GM19351 (cell line): ENCODE measurements around the gene ZSCAN29.
A peak's percentile ranks its signal among the peaks of the same experiment; 100 is the strongest.
"Not testable (repeated sequence)": the region's sequence is repeated elsewhere in the genome, so short reads cannot be mapped to it uniquely, and the experiment has no call there.

ENCODE experiments used
- ATAC-seq: cut with Tn5 transposase; IDR thresholded peaks from one replicate; pipeline ENCODE4 v1.9.1; 2021; ENCODE audit warnings: mild to moderate bottlenecking, moderate library complexity; ENCODE audit not compliant: unreplicated experiment

ZSCAN29 gene

DNA sequence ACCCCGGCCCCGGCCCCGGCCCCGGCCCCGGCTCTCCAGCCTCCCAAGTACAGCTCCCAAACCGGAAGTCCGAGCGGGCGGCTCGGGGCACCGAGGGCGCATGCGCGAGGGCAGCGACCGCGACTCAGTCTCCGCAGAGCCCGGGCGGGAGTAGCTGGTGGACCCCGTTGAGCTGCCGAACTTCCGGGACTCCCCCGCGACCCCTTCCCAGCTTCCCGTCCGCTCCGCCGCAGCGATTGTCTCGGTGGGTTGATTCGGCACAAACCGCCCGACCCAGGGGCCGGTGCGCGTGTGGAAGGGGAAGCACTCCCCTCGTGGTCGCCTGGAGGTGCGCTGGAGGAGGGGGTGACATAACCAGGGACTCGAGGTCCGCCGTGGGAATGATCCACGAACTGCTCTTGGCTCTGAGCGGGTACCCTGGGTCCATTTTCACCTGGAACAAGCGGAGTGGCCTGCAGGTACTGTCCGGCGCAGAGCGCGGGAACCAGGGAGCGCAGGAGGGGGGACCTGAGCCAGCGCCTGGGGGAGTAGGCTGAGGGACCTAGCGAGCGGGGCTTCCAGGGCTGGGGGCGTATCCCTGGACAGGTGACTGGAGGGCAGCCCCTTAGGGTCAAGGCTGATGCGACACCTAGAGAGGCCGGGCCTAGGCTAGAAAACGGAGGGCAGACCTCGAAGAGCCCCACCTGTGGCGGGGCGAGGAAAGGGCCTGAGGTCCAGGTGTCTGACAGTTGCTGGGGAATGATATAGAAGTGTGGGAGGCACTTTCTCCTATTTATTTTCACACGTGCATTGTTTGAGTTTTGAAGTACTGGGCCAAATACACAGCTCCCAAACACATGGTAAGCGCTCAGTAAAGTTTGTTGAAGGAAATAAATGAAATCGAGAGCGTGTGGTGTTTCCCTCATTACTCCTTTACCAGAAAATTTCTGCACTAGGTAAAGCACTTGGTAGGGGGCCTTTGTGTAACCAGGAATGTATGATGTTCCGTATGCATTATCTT, at the start of gene ZSCAN29, which contains the start of gene TUBGCP4:
TSS of gene ZSCAN29 (minus strand) at position 69 of the 1,000 bp plus-strand sequence. CDS start 1,130 bp downstream, outside the sequence.
TSS of gene TUBGCP4 (plus strand) at position 127 of the 1,000 bp plus-strand sequence. CDS start at position 381, 254 bp downstream.
- ATAC-seq: peak; percentile 71

DNA sequence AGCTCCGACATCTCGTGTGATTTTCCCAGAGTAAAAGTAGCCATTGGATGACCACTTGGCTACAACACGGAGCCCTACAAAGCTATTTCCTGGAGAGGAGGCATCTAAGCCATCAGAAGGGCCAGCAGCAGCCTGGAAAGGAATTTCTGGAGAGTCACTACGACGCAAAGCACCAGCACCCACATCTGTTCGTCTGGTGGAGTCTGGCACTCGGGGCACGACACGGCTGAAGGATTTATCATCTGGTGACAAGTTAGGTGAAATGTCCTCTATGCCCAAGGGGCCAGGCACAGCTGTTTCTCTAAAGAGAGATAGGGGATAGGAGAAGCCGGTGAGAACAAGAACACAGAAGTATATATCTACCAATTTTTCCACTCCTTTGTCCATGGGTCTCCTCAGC, 49.6 kb upstream of the ZSCAN29 start:
- ATAC-seq: no peak

DNA sequence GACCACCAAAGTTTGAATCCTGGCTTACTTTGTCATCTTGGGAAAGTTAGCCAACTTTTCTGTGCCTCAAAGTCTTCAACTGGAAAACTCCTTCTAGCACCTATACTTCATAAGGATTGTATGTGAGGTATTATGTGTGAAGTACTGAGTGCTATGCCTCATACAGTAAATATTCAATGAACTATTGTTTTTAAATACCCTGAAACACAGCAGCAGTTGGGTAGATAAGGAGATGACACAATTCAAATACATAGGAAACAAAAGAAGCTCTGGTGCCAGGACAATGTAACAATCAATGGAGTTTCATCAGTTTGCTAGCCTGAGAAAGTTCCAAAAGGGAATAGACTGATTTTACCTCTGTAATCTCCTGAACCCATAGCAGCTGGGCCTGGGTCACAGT, 43.4 kb upstream of the ZSCAN29 start:
- no peak for ATAC-seq

DNA sequence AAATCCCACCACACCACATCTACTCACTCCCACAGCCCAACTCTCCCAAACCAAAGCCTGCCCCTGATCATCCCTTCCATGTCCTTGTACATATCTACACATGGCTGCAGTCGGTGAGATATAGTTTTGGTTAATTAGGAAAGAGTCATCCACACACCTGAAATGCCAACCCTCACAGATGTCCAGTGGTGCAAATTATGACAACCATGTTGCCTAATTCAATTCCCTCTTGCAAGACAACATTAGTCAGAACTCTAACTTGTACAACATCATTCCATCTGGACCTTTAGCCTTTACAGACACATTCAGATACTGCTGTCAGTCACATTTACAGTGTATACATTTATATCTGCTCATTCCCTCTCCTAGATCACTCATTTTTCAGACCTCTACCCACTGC, 41.3 kb upstream of the ZSCAN29 start:
- no peak for ATAC-seq

DNA sequence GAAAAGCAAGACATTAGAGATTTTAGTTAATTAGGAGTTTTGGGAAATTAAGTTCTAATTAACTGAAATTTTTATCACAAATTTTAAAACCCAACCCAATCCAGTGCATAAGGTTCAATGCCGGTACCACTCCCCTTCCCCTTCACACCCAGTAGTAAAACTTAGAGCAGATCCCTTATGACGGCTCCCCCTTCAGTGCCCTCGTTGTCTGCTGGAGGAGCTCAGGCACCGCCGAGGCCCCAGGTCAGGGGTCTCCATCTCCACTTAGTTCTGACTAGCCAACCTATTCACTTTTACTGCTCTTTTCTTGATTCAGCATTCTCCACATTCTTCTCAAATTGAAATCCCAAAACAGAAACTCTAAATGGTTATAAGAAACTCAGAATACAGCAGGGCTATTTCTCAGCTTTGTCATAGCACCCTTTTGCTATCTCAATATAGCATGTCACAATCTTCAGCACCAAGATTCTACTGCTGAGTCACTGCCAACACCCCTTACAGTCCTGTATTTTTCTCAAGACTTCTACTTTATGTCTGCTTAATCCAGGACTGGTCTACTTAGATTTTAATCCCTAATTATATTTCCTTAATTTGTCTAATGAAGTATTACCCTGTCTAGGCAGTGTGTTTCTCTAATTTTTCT, 39.9 kb upstream of the ZSCAN29 start:
- no peak for ATAC-seq

DNA sequence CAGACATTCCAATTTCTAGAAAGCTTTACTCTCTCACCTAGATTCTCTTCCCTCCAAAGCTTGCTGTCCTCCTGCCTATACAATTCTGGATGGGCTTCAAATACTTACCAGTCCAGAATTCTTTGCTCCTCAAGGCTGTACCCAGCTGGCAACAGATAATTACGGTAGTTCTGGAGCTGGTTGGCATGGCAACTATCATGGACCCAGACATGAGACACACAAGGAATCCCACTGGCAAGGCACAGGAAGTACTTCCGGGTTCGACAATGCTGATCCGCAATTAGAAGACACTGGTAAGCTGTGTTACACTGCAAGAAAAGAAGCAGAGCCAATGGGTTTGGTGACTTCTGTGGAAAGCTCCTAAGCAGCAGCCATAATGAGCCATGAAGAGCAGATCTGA, 37.9 kb upstream of the ZSCAN29 start:
- no peak for ATAC-seq

DNA sequence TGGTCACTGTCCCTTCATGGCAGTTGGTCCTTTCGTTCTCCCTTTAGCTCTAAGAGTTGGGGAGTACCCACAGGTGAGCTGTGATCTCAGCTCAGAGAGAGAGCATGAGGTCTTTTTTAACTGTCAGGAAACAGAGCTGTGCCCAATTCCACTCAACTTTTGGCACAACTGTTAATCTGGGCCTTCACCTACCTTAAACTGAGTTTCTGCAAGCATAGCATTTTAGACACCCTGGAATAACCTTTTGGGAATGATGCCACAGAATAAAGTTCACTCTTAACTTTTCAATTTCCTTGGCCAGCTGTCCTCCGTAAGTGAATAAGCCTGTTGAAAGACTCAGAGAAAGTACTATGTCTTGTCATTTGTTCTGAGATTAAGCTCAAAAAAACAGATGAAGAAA, 36.0 kb upstream of the ZSCAN29 start:
- no peak for ATAC-seq

DNA sequence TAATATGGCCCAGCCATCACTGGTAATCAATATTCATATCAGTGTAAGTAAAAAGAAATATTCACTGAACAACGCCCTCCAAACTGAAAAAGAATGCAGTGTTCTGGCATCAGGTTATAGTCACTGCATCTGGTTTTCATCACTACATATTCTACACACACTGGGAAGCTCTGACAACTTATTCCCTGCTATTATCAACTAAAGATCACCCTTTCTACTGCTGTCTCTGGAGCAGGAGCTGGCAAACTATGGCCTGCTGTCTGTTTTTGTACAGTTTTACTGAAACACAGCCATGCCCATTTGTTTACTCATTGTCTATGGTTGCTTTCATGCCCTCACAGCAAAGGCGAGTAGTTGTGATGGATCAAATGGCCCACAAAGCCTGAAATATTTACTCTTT, 35.3 kb upstream of the ZSCAN29 start:
- ATAC-seq: no peak

DNA sequence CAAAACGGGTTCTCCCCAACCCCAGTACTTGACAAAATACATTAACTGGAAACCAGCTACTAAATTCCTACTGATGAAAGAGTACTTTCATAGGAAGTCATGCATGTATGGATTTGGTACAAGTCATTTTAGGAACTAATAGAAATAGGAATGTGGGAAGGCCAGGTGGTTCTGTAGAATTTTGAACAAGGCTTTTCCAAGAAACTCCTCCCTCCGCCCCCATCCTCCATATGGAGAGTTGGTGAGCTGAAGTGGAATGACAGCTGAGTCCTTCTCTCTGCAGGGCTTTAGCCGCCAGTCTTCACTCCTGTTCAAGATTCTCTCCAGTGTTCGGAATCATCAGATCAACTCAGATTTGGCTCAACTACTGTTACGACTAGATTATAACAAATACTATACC, 33.3 kb upstream of the ZSCAN29 start:
- no peak for ATAC-seq

DNA sequence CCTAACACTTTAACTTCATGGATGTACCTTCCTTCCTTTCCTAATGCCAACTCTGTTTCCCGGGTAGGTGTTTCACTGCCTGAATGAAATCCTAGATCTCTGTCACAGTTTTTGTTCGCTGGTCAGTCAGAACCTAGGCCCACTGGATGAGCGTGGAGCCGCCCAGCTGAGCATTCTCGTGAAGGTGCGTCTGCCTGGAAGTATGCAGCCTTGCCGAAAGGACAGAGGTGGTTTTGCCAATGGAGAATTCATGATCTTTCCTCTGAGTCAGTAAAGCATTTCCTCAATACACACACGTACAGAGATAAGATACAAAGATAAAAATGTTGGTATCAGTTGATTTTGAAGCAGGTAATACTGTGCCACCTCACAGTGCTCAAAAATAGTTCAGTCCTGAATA, 32.8 kb upstream of the ZSCAN29 start:
- no peak for ATAC-seq

DNA sequence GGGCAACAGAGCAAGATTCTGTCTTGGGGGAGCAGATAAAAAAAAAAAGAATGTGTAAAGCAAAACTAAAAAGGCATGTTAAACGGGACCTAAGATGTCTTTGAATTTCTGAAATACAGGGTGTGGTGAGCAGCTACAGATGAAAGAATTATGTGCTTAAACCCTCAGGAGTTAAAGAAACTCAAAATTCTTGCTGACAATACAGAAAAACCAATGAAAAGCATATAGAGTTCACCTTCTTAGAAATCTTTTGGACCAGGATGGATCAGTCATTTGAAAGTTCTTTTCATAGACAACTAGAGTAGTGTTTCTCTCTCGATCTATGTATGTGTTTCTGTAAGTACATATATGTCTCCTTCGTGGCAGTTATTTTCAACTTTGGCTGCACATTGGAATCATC, 31.4 kb upstream of the ZSCAN29 start:
- no peak for ATAC-seq

DNA sequence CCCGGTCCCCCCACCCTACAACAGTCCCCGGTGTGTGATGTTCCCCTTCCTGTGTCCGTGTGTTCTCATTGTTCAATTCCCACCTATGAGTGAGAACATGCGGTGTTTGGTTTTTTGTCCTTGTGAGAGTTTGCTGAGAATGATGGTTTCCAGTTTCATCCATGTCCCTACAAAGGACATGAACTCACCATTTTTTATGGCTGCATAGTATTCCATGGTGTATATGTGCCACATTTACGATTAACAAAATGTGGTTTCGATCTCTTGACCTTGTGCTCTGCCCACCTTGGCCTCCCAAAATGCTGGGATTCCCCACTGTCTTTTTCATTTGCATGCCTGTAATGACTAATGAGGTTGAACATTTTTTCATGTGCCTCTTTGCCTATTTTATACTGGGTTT, 22.7 kb upstream of the ZSCAN29 start:
- ATAC-seq: not testable (repeated sequence)

DNA sequence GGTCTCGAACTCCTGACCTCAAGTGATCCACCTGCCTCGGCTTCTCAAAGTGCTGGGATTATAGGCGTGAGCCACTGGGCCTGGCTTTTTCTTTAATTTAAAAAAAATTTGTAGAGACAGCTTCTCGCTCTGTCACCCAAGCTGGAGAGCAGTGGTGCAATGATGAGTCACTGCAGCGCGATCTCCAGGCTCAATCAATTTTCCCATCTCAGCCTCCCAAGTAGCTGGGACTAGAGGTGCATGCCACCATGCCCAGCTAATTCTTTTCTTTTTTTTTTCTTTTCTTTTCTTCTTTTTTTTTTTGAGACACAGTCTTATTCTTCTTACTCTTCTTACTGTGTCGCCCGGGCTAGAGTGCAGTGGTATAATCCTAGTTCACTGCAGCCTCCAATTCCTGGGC, 19.9 kb upstream of the ZSCAN29 start:
- no peak for ATAC-seq

DNA sequence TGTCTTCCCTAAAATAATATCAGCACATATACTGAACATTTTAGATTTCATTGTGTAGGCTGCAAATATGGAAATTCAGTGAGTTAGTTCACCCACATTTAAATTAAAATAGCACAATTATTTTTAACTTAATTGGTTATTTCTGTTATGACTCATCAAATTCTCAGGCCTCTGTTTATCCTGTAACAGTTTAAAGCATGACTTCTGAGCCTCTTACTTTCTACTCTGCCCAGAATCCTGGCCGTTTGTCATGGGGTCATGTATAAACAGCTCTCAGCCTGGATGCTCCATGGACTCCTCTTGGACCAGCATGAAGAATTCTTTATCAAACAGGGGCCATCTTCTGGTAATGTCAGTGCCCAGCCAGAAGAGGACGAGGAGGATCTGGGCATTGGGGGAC, 12.2 kb upstream of the ZSCAN29 start:
- ATAC-seq: no peak

DNA sequence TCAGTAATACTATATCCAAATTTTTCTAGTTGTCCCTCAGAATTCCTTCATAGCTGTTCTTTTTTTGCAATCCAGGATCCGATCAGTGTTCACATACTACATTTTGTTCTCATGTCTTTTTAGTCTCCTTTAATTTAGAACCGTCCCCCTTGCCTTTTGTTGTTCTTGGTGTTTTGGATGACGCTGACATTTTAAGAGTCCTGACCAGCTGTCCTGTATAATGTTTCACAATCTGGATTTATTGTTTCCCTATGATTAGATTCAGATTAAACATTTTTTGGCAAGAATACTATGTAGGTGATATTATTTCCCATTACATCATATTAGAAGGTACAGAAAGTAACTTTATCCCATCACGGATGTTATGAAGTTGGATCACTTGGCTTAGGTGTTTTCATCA, 11.5 kb upstream of the ZSCAN29 start:
- no peak for ATAC-seq

DNA sequence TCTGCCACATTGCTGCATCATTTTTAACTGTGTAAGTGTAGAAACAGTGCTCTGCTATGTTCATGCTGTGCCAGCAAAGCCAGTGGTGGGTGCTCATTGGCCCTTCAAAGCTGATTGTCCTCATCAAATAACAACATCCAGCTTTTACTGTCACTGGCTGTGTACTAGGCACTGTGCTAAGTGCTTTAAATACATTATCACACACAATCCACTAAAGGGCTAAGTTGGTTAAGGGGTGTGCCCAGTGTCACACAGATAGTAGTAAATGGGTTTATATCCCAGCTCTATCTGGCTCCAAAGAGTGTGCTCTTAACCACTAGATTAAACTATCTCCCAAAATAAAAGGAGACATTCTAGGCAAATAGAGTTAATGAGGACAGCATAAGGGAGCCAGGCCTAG, 7.8 kb upstream of the ZSCAN29 start:
- no peak for ATAC-seq

DNA sequence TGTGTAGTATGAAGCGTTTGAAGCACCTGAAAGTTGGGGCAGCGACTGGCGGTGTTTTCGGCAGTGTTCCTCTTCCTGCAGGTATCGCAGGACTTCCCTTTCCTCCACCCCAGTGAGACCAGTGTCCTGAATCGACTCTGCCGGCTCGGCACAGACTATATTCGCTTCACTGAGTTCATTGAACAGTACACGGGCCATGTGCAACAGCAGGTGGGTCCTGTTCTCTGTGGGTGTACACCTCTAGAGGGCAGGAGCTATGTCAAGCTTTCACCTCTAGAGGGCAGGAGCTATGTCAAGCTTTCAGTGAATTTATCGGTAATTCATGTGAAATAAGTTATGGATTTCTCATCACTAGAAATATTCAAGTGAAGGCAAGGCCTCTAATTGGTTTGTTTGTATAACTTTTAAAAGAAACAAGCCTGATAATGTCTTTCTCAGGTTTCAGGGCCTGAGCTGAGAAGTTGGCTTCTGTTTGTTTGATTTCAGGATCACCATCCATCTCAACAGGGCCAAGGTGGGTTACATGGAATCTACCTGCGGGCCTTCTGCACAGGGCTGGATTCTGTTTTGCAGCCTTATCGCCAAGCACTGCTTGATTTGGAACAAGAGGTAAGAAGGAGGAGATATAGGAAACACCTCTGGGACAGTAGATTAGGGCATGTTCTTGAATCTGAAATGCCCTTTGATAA, 5.3 kb upstream of the ZSCAN29 start:
- no peak for ATAC-seq

DNA sequence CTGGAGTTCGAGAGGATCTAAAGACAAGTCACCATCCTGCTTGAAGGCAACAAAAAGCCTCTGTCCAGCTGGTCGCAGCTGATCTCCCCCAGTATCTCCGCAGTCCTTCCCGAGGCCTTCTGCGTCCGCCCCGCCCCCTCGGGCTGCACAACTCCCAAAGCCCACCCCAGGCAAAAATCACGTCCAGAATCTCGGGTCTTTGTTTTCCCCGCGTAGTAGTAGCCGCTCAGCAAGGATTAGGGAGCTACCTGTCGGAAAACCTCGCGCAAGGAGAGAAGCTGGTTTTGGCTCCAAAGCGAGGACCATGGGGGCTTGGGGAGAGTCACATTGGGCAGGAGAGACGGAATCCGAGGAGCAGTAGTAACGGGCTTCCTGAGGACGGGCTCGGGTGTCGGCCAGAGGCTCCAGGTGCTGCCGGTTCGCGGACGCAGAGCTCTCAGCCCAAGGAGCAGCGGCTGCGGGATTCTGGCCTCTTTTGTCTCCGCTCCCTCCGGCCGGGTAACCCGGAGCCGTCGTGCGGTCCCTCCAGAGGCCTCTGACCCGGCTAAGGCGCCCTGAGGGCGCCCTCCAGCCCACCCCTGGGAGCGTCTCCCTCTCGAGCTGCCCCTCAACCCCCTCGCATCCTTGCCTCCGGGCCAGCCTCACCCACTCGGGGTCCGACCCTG, 401 bp downstream of the ZSCAN29 start:
- ATAC-seq: peak; percentile 38

DNA sequence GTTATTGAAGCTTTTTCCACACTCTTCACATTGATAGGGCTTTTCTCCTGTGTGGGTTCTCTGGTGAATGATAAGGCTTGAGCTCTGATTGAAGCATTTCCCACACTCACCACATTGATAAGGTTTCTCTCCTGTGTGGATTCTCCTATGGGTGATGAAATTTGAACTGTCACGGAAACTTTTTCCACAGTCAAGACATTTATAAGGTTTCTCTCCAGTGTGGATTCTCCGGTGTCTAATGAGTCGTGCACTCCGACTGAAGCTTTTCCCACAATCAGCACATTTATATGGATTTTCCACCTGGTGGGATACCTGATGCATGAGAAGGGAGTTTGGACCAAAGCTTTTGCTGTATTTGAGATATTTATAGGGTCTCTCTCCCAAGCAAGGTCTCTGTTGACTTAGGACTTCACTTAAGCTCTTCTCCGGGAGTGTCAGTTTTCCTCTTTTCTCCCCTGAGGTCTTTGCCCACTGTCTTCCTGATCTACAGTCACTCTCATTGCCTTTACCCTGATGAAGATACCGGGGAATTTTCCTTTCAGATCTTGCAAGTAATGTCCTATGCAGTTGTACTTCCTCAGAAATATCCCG, 9.4 kb downstream of the ZSCAN29 start:
- no peak for ATAC-seq

DNA sequence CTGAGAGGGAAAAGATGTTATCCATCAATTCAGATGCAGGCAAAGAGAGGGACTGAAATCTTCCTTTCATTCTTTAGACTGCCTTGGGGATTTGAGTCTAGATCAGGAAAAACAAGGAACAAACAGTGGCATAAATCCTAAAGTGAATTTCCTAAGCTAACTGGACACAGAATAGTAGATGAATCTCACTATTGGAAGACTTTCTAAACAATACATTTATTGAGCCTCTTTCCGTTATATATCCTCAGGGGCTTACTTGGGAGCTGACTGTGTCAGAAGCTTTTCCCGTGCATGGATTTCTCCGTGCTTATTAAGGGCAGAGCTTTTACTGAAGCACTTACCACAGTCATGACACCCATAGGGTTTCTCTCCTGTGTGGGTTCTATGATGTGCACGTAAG, 10.0 kb downstream of the ZSCAN29 start:
- no peak for ATAC-seq
